PFSK-1 (cell line): Measurements from ENCODE around the gene CNTNAP5.

Experiments used
- SIN3A ChIP-seq: IDR thresholded peaks from 2 replicates; pipeline ENCODE4 v1.6.1; 2012; ENCODE audit warnings: mild to moderate bottlenecking, low read length, moderate library complexity, borderline replicate concordance; ENCODE audit not compliant: insufficient read depth
- TF ChIP-seq, protein P1 (sequence below), 2 experiments: IDR thresholded peaks; 2 replicates each; pipeline versions ENCODE4 v1.6.1 to v1.8.0; 2011 to 2012; ENCODE audit warnings: low read depth in 2 of 2, low read length in 2 of 2, control low read depth in 1 of 2, inconsistent platforms in 1 of 2, mild to moderate bottlenecking in 1 of 2, moderate library complexity in 1 of 2; ENCODE audit not compliant: insufficient read depth in 1 of 2

DNA sequence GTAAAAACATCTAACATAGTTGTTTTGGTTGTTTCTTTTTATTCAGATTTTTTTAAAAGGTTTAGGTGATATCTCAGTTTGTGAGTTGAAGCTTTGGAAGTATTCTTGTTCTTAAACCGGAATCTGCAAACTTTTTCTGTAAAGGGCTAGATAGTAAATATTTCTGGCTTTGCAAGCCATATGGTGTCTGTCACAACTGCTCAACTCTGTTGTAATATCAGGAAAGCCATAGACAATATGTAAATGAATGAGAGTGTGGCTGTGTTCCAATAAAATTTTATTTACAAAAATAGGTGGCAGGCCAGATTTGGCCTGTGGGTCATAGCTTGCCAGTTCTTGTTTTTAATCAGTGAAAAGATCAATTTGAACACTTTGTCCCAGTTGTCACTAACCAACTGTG, 134.1 kb downstream of the CNTNAP5 start:
- TF ChIP-seq SIN3A: no peak
- TF ChIP-seq, protein P1, sequence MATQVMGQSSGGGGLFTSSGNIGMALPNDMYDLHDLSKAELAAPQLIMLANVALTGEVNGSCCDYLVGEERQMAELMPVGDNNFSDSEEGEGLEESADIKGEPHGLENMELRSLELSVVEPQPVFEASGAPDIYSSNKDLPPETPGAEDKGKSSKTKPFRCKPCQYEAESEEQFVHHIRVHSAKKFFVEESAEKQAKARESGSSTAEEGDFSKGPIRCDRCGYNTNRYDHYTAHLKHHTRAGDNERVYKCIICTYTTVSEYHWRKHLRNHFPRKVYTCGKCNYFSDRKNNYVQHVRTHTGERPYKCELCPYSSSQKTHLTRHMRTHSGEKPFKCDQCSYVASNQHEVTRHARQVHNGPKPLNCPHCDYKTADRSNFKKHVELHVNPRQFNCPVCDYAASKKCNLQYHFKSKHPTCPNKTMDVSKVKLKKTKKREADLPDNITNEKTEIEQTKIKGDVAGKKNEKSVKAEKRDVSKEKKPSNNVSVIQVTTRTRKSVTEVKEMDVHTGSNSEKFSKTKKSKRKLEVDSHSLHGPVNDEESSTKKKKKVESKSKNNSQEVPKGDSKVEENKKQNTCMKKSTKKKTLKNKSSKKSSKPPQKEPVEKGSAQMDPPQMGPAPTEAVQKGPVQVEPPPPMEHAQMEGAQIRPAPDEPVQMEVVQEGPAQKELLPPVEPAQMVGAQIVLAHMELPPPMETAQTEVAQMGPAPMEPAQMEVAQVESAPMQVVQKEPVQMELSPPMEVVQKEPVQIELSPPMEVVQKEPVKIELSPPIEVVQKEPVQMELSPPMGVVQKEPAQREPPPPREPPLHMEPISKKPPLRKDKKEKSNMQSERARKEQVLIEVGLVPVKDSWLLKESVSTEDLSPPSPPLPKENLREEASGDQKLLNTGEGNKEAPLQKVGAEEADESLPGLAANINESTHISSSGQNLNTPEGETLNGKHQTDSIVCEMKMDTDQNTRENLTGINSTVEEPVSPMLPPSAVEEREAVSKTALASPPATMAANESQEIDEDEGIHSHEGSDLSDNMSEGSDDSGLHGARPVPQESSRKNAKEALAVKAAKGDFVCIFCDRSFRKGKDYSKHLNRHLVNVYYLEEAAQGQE (IDR thresholded peaks at IDR 0.05; ENCODE audit: insufficient read depth in 1 of 2, low read depth in 2 of 2, low read length in 2 of 2): no peak
